Ishikawa (cell line): ENCODE results near the gene SLC39A13.

Experiments
- EGR1 ChIP-seq: IDR thresholded peaks from 2 replicates; pipeline ENCODE4 v1.6.1; 2012
- RAD21 ChIP-seq: IDR thresholded peaks from 2 replicates; pipeline ENCODE4 v1.6.1; 2012; ENCODE audit warnings: low read depth
- ZBTB7A ChIP-seq: IDR thresholded peaks from 2 replicates; pipeline ENCODE4 v1.6.1; 2012; ENCODE audit warnings: low read depth
- TF ChIP-seq, protein P1 (sequence below): IDR thresholded peaks from 2 replicates; pipeline ENCODE4 v1.6.1; 2012; ENCODE audit warnings: low read depth, mild to moderate bottlenecking

DNA sequence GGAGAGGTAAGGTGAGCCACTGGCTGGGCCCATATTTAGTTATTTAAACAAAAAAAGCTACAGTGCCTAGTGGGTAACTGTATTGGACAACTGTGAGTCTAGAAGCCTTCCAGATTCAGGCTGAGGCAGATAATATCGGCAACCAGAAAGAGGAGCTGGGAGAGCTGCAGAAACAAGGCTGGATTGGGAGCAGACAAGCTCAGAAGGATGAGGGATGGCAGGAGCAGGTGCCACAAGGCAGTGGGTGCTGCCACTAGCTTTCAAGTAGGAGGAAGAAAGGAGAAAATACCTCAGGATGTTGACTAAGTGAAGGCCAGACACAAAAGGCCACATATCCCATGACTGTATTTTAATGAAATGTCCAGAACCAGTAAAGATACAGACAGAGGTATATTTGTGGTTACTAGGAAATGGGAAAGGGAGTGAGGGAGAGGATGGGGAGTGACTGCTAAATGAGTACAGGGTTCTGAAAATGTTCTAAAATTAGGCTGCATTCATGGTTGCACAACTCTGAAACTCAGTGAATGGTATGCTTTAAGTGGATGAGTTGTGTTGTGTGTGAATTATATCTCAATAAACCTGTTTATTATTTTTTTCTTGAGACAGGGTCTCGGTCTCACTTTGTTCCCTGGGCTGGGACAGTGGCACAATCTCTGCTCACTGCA, 52.3 kb downstream of the SLC39A13 start:
- TF ChIP-seq RAD21 (no peak), ZBTB7A (no peak), EGR1 (no peak)
- TF ChIP-seq, protein P1, sequence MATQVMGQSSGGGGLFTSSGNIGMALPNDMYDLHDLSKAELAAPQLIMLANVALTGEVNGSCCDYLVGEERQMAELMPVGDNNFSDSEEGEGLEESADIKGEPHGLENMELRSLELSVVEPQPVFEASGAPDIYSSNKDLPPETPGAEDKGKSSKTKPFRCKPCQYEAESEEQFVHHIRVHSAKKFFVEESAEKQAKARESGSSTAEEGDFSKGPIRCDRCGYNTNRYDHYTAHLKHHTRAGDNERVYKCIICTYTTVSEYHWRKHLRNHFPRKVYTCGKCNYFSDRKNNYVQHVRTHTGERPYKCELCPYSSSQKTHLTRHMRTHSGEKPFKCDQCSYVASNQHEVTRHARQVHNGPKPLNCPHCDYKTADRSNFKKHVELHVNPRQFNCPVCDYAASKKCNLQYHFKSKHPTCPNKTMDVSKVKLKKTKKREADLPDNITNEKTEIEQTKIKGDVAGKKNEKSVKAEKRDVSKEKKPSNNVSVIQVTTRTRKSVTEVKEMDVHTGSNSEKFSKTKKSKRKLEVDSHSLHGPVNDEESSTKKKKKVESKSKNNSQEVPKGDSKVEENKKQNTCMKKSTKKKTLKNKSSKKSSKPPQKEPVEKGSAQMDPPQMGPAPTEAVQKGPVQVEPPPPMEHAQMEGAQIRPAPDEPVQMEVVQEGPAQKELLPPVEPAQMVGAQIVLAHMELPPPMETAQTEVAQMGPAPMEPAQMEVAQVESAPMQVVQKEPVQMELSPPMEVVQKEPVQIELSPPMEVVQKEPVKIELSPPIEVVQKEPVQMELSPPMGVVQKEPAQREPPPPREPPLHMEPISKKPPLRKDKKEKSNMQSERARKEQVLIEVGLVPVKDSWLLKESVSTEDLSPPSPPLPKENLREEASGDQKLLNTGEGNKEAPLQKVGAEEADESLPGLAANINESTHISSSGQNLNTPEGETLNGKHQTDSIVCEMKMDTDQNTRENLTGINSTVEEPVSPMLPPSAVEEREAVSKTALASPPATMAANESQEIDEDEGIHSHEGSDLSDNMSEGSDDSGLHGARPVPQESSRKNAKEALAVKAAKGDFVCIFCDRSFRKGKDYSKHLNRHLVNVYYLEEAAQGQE, result no peak
